ENCODE results near the gene RFTN2. TPM values are rescaled to one million over a fixed set of nuclear protein-coding genes. Genes with fewer than 3 reads are reported as not detected.

Gene RFTN2
- total and polyA plus RNA-seq, 2 donors (not counting 3 experiments of a cell fraction or from before 2014, with no cell fraction given) = 5.0 to 8.0 TPM

DNA sequence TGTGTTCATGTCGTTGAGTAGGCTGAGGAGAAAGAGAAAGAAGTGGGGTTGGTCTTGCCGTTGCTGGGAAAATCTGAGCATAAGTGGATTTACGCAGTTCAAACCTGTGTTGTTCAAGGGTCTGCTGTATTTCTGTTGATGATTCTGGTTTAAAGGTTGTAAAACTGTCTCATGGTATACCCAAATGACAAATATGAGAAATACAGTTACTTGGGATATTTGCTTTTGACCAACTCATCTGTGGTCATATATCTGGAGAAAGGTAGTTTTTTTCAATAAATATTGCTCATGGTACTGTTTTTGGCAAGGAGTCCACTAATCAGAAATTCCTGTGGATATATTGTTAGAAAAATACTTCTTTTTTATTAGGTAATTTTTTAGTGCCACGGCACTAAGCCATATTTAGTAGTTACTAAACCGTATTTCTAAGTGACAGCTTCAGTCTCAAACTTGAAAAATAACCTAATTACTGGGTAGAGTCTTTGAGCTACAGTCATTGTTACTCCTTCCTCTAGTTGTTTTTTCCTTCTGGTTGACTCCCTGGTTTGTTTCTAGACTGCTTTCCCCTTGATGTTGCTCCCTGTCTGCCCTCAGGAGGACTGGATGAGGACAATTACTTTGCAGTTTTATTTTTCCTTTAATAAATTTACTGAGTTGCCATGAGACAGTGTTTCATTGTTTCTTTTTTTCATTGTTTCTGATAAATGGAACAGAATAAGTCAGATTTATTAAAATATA is 128.1 kb downstream of the RFTN2 start:
- DNase-seq (ENCODE audit: low read depth, low spot score) = peak; percentile 66
- Histone ChIP-seq H3K9me3 (replicated peaks; ENCODE audit: control insufficient read depth, insufficient read depth, low read length) (no peaks in the 10 kb centered on the region), H3K4me1 (ENCODE audit: control insufficient read depth, extremely low read depth, insufficient read depth, low read length) (no peaks in the 10 kb centered on the region), H3K9me1 (replicated peaks; ENCODE audit: control insufficient read depth, extremely low read depth, insufficient read depth, low read length) (no peaks in the 10 kb centered on the region), H3K27me3 (ENCODE audit: control insufficient read depth in 2 of 2, insufficient read depth in 2 of 2, low read length in 2 of 2) (no peaks in the 10 kb centered on the region), H3K27ac (ENCODE audit: insufficient read depth, low read depth, low read length) (no peak overlapping the region), H3K36me3 (ENCODE audit: control insufficient read depth in 2 of 2, extremely low read depth in 1 of 2, insufficient read depth in 2 of 2, low read length in 2 of 2) (peaks cover 4 to 7% of the 10 kb centered on the region in 2 experiments), H3K79me2 (ENCODE audit: control insufficient read depth, insufficient read depth, low read length) (peaks cover 11% of the 10 kb centered on the region), H3K4me2 (ENCODE audit: insufficient read depth, low read length) (no peak overlapping the region), H2AFZ (ENCODE audit: low read depth, low read length) (no peak overlapping the region), H3K4me3 (replicated peaks in 1 of 3; ENCODE audit: insufficient read depth in 1 of 3, low read depth in 1 of 3, low read length in 3 of 3) (no peak overlapping the region), H3K9ac (replicated peaks; ENCODE audit: extremely low read depth, insufficient read depth, low read length) (no peak overlapping the region), H4K20me1 (replicated peaks; ENCODE audit: control insufficient read depth, extremely low read depth, insufficient read depth, low read length) (no peaks in the 10 kb centered on the region)
- intact Hi-C loops (cut with micrococcal nuclease) = no loop called here
- POLR2A ChIA-PET = no interaction called here
- CTCF ChIA-PET = no interaction called here
- dilution Hi-C loops (cut with MboI; ENCODE audit: extremely low pct_ligation_motif_present, low sequenced_read_pairs) = no loop called here
- BruUV-seq (replicated peaks) = no TSS peak
- TF ChIP-seq JUN (IDR thresholded peaks at IDR 0.05; ENCODE audit: borderline replicate concordance, insufficient read depth, insufficient read length, low read depth) (no peak), POLR2A (IDR thresholded peaks at IDR 0.05; ENCODE audit: low read depth, low read length) (no peak), MYC (IDR thresholded peaks at IDR 0.05; ENCODE audit: low read depth, low read length) (no peak), GATA2 (IDR thresholded peaks at IDR 0.05; ENCODE audit: insufficient read depth, insufficient read length, low read depth, low read length) (no peak), EZH2 (IDR thresholded peaks at IDR 0.05; ENCODE audit: borderline replicate concordance, low read depth, low read length, severe bottlenecking) (no peak), POLR2AphosphoS5 (IDR thresholded peaks at IDR 0.05; ENCODE audit: insufficient read depth, low read depth, low read length) (no peak), FOS (IDR thresholded peaks at IDR 0.05; ENCODE audit: borderline replicate concordance, insufficient read depth, low read length) (no peak)
- TF ChIP-seq, protein P1, sequence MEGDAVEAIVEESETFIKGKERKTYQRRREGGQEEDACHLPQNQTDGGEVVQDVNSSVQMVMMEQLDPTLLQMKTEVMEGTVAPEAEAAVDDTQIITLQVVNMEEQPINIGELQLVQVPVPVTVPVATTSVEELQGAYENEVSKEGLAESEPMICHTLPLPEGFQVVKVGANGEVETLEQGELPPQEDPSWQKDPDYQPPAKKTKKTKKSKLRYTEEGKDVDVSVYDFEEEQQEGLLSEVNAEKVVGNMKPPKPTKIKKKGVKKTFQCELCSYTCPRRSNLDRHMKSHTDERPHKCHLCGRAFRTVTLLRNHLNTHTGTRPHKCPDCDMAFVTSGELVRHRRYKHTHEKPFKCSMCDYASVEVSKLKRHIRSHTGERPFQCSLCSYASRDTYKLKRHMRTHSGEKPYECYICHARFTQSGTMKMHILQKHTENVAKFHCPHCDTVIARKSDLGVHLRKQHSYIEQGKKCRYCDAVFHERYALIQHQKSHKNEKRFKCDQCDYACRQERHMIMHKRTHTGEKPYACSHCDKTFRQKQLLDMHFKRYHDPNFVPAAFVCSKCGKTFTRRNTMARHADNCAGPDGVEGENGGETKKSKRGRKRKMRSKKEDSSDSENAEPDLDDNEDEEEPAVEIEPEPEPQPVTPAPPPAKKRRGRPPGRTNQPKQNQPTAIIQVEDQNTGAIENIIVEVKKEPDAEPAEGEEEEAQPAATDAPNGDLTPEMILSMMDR (IDR thresholded peaks at IDR 0.05; ENCODE audit: extremely low read depth in 1 of 2, insufficient read depth in 1 of 2, low read depth in 1 of 2, low read length in 2 of 2) = no peak
- TF ChIP-seq, protein P2, sequence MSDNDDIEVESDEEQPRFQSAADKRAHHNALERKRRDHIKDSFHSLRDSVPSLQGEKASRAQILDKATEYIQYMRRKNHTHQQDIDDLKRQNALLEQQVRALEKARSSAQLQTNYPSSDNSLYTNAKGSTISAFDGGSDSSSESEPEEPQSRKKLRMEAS (IDR thresholded peaks at IDR 0.05; ENCODE audit: insufficient read depth, insufficient read length) = no peak
- FAIRE-seq = peak; percentile 4

Measured in endothelial cell of umbilical vein (primary cell).